HG03442 (cell line): ENCODE measurements around the gene C2CD2.
"Not testable (repeated sequence)": the region's sequence is repeated elsewhere in the genome, so short reads cannot be mapped to it uniquely, and the experiment has no call there.

Experiments used
- ATAC-seq: cut with Tn5 transposase; IDR thresholded peaks from one replicate; pipeline ENCODE4 v1.9.1; 2021; ENCODE audit warnings: mild to moderate bottlenecking, moderate library complexity; ENCODE audit not compliant: unreplicated experiment

C2CD2 gene

GRCh38 chr21:41975391-41976272 is 21.8 kb upstream of the C2CD2 start:
- no peak for ATAC-seq

GRCh38 chr21:41974752-41975053 is 20.9 kb upstream of the C2CD2 start:
- no peak for ATAC-seq

- no peak for ATAC-seq
Observed at GRCh38 chr21:41973861-41974751, 20.3 kb upstream of the C2CD2 start.

GRCh38 chr21:41973427-41973831 is 19.6 kb upstream of the C2CD2 start:
- no peak for ATAC-seq

GRCh38 chr21:41972511-41973205 is 18.8 kb upstream of the C2CD2 start:
- ATAC-seq = no peak

GRCh38 chr21:41971891-41972290 is 18.1 kb upstream of the C2CD2 start:
- ATAC-seq = no peak

GRCh38 chr21:41970751-41971653 is 17.2 kb upstream of the C2CD2 start:
- no peak for ATAC-seq

DNA sequence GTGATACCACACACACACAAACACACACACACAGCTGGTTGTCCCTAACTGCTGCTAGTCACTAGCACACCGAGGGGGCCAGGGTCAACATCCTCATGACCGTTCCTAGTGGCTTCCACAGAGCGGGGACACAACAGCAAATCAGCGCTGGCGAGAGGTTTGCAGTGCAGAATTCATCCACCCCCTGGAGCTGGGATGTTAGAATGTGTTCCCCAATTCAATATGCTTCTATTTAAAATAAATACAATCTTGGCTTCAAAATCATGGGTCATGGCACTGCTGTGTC is 16.2 kb upstream of the C2CD2 start:
- no peak for ATAC-seq

- ATAC-seq = no peak
Observed at GRCh38 chr21:41967708-41968107, 13.9 kb upstream of the C2CD2 start.

DNA sequence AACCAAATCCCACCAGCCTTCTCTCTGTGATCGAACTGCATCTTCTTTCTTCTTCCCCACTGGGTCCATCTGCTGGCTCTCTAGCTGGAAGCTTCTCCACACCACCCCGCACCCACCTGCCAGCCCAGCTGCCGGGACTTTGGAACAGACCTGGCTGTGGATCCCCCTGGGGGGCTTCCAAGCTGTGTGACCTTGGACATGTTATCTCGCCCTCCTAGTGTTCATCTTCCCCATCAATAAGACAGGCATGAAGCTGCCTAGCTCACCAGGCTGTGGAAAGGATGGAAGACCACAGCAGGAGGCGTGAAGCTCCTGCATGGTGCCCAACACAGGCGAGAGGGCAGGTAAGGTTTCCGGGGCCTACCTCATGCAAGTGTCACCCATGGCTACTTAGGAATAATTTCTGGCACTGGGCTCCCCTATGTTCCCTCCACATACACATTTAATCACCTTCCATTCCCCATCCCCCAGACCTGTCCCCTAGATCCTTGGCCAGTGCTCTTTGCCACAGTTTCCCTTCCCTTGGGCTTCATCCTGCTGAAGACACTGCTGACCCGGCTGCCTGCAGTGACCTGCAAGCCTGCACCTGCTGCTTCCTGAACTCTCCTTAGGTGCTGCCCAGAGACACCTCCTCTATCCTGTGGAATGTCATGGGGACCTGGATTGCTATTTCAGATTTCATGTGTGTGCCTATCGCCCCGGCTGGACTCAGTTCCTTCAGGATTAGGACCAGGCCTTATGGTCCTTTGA is 13.2 kb upstream of the C2CD2 start:
- ATAC-seq = no peak

DNA sequence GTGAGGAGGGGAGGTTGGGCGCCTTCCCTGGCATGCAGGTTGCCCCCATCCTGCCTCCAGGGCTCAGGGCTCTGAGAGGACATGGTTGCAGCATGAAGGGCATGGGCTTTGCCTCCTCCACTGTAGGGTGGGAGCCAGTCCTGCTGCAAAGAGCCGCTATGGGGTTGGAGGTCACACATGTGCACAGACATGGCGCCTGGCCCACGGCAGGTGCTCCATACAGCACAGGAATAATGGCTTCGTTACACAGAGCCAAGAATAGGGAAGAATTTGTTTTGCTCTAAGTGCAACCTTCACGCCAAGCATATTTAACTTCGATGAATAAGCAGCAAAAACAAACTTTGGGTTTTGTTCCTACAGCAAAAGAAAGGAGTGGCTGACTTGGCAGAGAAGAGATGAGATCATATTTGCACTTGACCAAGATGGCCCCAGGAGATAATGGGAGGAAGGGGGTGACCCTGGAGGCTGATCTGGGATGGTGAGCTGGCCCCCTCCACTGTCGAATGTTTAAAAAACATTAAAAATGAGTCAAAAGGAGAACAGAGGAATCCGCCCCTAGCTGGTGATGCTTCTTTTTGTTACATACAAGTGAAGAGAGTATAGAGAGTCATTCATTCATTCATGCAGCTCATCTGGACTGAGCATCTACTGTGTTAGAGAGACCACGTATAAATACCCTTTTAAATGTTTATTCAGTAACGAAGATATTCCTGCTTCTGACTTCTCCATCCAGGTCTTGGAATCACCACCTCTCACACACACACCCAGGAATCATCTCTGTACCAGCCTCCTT is 12.4 kb upstream of the C2CD2 start:
- ATAC-seq = no peak

DNA sequence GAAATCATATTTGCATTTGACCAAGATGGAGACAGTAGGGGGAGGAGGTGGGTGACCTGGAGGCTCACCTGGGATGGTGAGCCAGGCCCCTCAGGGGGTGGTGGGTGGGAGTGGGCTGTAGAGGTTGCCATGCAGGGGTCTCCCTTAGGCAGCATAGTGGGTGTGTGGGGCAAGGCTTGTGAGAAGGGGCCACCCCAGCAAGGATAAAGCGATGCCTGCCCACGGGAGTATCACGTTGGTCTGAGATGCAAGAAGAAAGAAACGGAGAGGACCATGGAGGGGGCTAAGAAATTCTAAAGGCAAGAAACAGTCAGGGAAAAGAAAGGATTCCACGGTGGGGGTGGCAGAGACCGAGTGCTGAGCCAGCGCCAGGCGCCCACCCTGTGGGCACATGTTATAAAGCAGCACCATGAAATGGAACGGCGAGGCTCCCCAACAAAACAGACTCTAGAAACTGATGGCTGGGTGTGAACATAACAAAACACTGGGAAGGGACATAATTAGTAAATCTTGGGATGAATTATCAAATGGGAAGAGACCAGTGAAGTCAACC is 11.7 kb upstream of the C2CD2 start:
- ATAC-seq = no peak

DNA sequence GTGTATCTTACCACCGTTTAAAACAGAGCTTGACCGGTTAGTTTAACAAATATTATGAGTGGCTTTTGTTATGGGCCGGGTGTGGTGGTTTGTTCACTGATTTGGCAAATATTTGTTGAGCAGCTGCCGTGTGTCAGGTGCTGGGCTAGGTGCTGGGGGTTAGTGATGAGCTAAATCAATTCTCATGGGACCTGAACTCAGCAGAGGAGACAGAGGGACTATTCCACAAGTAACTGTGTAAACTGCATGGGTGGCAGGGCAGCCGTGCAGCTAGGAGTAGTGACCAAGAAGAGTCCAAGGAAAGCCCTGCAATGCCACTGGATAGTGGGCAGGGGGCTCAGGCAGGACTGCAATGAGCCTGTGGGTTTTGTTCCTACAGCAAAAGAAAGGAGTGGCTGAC is 11.2 kb upstream of the C2CD2 start:
- ATAC-seq = no peak

GRCh38 chr21:41964171-41964570 is 10.4 kb upstream of the C2CD2 start:
- ATAC-seq = no peak

- no peak for ATAC-seq
Observed at GRCh38 chr21:41962425-41962966, 8.7 kb upstream of the C2CD2 start.

GRCh38 chr21:41961753-41962152 is 7.9 kb upstream of the C2CD2 start:
- ATAC-seq = no peak

DNA sequence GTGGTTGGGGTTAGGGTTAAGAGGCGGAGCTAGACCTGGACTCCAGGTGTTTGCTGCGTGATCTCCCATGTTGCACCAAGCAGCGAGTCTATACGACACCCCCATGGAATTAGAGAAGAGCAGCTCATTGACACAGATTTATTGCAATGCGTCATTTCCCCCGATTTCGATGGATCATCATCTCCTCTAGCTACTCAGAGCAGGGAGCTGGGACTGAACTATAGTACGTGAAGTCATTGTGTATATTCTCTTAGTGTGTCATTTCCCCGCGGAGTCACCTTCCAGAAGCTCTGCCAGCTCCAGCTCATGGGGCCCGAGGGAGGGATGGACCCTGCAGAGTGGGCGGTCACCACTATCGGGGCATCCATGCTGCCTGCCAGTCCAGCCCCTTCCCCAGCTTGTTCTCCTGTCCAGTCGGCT is 7.5 kb upstream of the C2CD2 start:
- ATAC-seq = no peak

- no peak for ATAC-seq
Observed at GRCh38 chr21:41960386-41960785, 6.6 kb upstream of the C2CD2 start.

GRCh38 chr21:41959697-41960096 is 5.9 kb upstream of the C2CD2 start:
- not testable (repeated sequence) for ATAC-seq
